Measurements from ENCODE around the gene WWP2. TPM values are rescaled to one million over a fixed set of nuclear protein-coding genes. Genes with fewer than 3 reads are reported as not detected.

Gene WWP2
- polyA plus RNA-seq, 1 donor (not counting 4 experiments of a cell fraction or from before 2014, with no cell fraction given): 6.9 TPM

GRCh38 chr16:69870761-69871160, 108.6 kb downstream of the WWP2 start:
- dilution Hi-C loops (cut with MboI; ENCODE audit: extremely low pct_ligation_motif_present, low sequenced_read_pairs): no loop called here
- no peak overlapping the region for H3K4me2 ChIP-seq (ENCODE audit: control insufficient read depth, extremely low read depth, insufficient read depth, low read depth, low read length)
- H3K4me3 ChIP-seq (ENCODE audit: control insufficient read depth in 2 of 3, extremely low read depth in 1 of 3, insufficient read depth in 2 of 3, low read depth in 1 of 3, low read length in 3 of 3): no peak overlapping the region
- no peaks in the 10 kb centered on the region for H3K9me1 ChIP-seq (ENCODE audit: control insufficient read depth, extremely low read depth, insufficient read depth, low read length)
- H3K9ac ChIP-seq (ENCODE audit: control insufficient read depth, extremely low read depth, insufficient read depth, low read length): no peak overlapping the region
- H3K27ac ChIP-seq (ENCODE audit: control insufficient read depth, insufficient read depth, low read length): no peak overlapping the region
- TF ChIP-seq, protein P1, sequence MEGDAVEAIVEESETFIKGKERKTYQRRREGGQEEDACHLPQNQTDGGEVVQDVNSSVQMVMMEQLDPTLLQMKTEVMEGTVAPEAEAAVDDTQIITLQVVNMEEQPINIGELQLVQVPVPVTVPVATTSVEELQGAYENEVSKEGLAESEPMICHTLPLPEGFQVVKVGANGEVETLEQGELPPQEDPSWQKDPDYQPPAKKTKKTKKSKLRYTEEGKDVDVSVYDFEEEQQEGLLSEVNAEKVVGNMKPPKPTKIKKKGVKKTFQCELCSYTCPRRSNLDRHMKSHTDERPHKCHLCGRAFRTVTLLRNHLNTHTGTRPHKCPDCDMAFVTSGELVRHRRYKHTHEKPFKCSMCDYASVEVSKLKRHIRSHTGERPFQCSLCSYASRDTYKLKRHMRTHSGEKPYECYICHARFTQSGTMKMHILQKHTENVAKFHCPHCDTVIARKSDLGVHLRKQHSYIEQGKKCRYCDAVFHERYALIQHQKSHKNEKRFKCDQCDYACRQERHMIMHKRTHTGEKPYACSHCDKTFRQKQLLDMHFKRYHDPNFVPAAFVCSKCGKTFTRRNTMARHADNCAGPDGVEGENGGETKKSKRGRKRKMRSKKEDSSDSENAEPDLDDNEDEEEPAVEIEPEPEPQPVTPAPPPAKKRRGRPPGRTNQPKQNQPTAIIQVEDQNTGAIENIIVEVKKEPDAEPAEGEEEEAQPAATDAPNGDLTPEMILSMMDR (optimal IDR thresholded peaks at IDR 0.05 in 1 of 3, IDR thresholded peaks at IDR 0.05 in 1 of 3, conservative IDR thresholded peaks at IDR 0.05 in 1 of 3; ENCODE audit: extremely low read depth in 1 of 3, insufficient read depth in 2 of 3, low read length in 3 of 3): no peak
- TF ChIP-seq EZH2 (IDR thresholded peaks at IDR 0.05; ENCODE audit: low read length): no peak
- FAIRE-seq (no peak), DNase-seq (ENCODE audit: low read depth, low spot score) (no peak)
- peaks cover 3 to 4% of the 10 kb centered on the region in 2 experiments for H3K36me3 ChIP-seq (ENCODE audit: control insufficient read depth in 2 of 2, extremely low read depth in 1 of 2, insufficient read depth in 2 of 2, low read length in 2 of 2)
- H3K27me3 ChIP-seq (ENCODE audit: control insufficient read depth, extremely low read depth, insufficient read depth, low read length): no peaks in the 10 kb centered on the region
- H3K79me2 ChIP-seq (ENCODE audit: control insufficient read depth, insufficient read depth, low read length): no peaks in the 10 kb centered on the region
- H3K9me3 ChIP-seq (ENCODE audit: control insufficient read depth, low read depth, low read length): no peaks in the 10 kb centered on the region
- peaks cover 7% of the 10 kb centered on the region for H3K4me1 ChIP-seq (ENCODE audit: control insufficient read depth, extremely low read depth, insufficient read depth, low read length)
- no peak overlapping the region for H2AFZ ChIP-seq (ENCODE audit: control insufficient read depth, low read length)
- H4K20me1 ChIP-seq (ENCODE audit: control insufficient read depth, extremely low read depth, insufficient read depth, low read length): no peaks in the 10 kb centered on the region

- dilution Hi-C loops (cut with MboI; ENCODE audit: extremely low pct_ligation_motif_present, low sequenced_read_pairs): no loop called here
- Histone ChIP-seq H3K36me3 (ENCODE audit: control insufficient read depth in 2 of 2, extremely low read depth in 1 of 2, insufficient read depth in 2 of 2, low read length in 2 of 2) (peaks cover 3 to 4% of the 10 kb centered on the region in 2 experiments), H3K79me2 (ENCODE audit: control insufficient read depth, insufficient read depth, low read length) (no peaks in the 10 kb centered on the region), H3K27ac (ENCODE audit: control insufficient read depth, insufficient read depth, low read length) (no peak overlapping the region), H4K20me1 (ENCODE audit: control insufficient read depth, extremely low read depth, insufficient read depth, low read length) (no peaks in the 10 kb centered on the region), H3K9me3 (ENCODE audit: control insufficient read depth, low read depth, low read length) (peaks cover 3% of the 10 kb centered on the region), H2AFZ (ENCODE audit: control insufficient read depth, low read length) (no peak overlapping the region), H3K9ac (ENCODE audit: control insufficient read depth, extremely low read depth, insufficient read depth, low read length) (no peak overlapping the region), H3K27me3 (ENCODE audit: control insufficient read depth, extremely low read depth, insufficient read depth, low read length) (no peaks in the 10 kb centered on the region), H3K4me3 (ENCODE audit: control insufficient read depth in 2 of 3, extremely low read depth in 1 of 3, insufficient read depth in 2 of 3, low read depth in 1 of 3, low read length in 3 of 3) (no peak overlapping the region), H3K4me2 (ENCODE audit: control insufficient read depth, extremely low read depth, insufficient read depth, low read depth, low read length) (no peak overlapping the region), H3K9me1 (ENCODE audit: control insufficient read depth, extremely low read depth, insufficient read depth, low read length) (no peaks in the 10 kb centered on the region), H3K4me1 (ENCODE audit: control insufficient read depth, extremely low read depth, insufficient read depth, low read length) (peaks cover 7% of the 10 kb centered on the region)
- TF ChIP-seq EZH2 (IDR thresholded peaks at IDR 0.05; ENCODE audit: low read length): no peak
- TF ChIP-seq, protein P1 (optimal IDR thresholded peaks at IDR 0.05 in 1 of 3, IDR thresholded peaks at IDR 0.05 in 1 of 3, conservative IDR thresholded peaks at IDR 0.05 in 1 of 3; ENCODE audit: extremely low read depth in 1 of 3, insufficient read depth in 2 of 3, low read length in 3 of 3): no peak
- FAIRE-seq (no peak), DNase-seq (ENCODE audit: low read depth, low spot score) (no peak)
These were observed 109.6 kb downstream of the WWP2 start for GRCh38 chr16:69871708-69872107.

All from keratinocyte (primary cell).